Measurements from ENCODE around the gene SYCP2.

Gene SYCP2

GRCh38 chr20:59836767-59837166 is 96.7 kb downstream of the SYCP2 start:
- DNase-seq (ENCODE audit: low spot score), result no peak

- DNase-seq (ENCODE audit: low spot score), result no peak
Measured at GRCh38 chr20:59835448-59836395, 97.7 kb downstream of the SYCP2 start.

- no peak for DNase-seq (ENCODE audit: low spot score)
Measured at GRCh38 chr20:59835057-59835447, 98.4 kb downstream of the SYCP2 start.

- no peak for DNase-seq (ENCODE audit: low spot score)
Measured at GRCh38 chr20:59832406-59833363, 100.8 kb downstream of the SYCP2 start.

GRCh38 chr20:59831916-59832270 is 101.5 kb downstream of the SYCP2 start:
- no peak for DNase-seq (ENCODE audit: low spot score)

- no peak for DNase-seq (ENCODE audit: low spot score)
Measured at GRCh38 chr20:59831024-59831915, 102.2 kb downstream of the SYCP2 start.

- no peak for DNase-seq (ENCODE audit: low spot score)
Measured at GRCh38 chr20:59830665-59831023, 102.8 kb downstream of the SYCP2 start.

- no peak for DNase-seq (ENCODE audit: low spot score)
Measured at GRCh38 chr20:59829786-59830664, 103.4 kb downstream of the SYCP2 start.

GRCh38 chr20:59829054-59829785 is 104.2 kb downstream of the SYCP2 start:
- no peak for DNase-seq (ENCODE audit: low spot score)

GRCh38 chr20:59828125-59829053 is 105.0 kb downstream of the SYCP2 start:
- no peak for DNase-seq (ENCODE audit: low spot score)

GRCh38 chr20:59827138-59828056 is 106.0 kb downstream of the SYCP2 start:
- DNase-seq (ENCODE audit: low spot score), result no peak

GRCh38 chr20:59825944-59826759 is 107.3 kb downstream of the SYCP2 start:
- DNase-seq (ENCODE audit: low spot score), result no peak

- DNase-seq (ENCODE audit: low spot score), result no peak
Measured at GRCh38 chr20:59825563-59825920, 107.9 kb downstream of the SYCP2 start.

GRCh38 chr20:59824711-59825562 is 108.5 kb downstream of the SYCP2 start:
- DNase-seq (ENCODE audit: low spot score), result no peak

- no peak for DNase-seq (ENCODE audit: low spot score)
Measured at GRCh38 chr20:59823491-59824259, 109.8 kb downstream of the SYCP2 start.

Data from germinal center (tissue), 1 donor.